Measurements from ENCODE around the gene HECW1. TPM values are rescaled to one million over a fixed set of nuclear protein-coding genes. Genes with fewer than 3 reads are reported as not detected.

HECW1 gene
- total and polyA plus RNA-seq, 10 of the 15 experiments (the other 5 are each of a cell fraction or from before 2014, with no cell fraction given), result under 0.01 to 0.31 (median 0.04) TPM; not detected in 3

DNA sequence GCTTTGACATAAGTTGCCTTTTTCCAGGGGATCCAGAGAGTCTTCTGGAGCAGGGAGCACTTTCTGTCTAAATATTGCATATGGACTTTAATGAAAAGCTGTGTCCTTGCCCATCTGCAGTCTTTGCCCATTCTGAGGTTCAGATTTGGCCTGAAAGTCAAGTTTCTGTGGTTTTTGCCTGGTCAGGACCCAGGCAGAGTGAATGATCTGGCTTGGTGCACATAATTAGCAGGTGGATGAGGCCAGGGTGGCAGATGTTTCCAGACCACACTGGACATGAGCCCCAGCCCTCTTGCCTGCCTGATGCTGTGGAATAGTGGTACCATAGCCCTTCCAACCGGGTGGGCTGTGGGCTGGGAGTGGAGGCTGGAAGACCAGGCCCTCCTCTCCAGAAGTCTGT, 11.0 kb downstream of the HECW1 start:
- TF ChIP-seq HDAC2 (IDR thresholded peaks at IDR 0.05), result no peak
- TF ChIP-seq, protein P1, sequence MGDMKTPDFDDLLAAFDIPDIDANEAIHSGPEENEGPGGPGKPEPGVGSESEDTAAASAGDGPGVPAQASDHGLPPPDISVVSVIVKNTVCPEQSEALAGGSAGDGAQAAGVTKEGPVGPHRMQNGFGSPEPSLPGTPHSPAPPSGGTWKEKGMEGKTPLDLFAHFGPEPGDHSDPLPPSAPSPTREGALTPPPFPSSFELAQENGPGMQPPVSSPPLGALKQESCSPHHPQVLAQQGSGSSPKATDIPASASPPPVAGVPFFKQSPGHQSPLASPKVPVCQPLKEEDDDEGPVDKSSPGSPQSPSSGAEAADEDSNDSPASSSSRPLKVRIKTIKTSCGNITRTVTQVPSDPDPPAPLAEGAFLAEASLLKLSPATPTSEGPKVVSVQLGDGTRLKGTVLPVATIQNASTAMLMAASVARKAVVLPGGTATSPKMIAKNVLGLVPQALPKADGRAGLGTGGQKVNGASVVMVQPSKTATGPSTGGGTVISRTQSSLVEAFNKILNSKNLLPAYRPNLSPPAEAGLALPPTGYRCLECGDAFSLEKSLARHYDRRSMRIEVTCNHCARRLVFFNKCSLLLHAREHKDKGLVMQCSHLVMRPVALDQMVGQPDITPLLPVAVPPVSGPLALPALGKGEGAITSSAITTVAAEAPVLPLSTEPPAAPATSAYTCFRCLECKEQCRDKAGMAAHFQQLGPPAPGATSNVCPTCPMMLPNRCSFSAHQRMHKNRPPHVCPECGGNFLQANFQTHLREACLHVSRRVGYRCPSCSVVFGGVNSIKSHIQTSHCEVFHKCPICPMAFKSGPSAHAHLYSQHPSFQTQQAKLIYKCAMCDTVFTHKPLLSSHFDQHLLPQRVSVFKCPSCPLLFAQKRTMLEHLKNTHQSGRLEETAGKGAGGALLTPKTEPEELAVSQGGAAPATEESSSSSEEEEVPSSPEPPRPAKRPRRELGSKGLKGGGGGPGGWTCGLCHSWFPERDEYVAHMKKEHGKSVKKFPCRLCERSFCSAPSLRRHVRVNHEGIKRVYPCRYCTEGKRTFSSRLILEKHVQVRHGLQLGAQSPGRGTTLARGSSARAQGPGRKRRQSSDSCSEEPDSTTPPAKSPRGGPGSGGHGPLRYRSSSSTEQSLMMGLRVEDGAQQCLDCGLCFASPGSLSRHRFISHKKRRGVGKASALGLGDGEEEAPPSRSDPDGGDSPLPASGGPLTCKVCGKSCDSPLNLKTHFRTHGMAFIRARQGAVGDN (IDR thresholded peaks at IDR 0.05), result no peak
- no peak overlapping the region for H3K4me2 ChIP-seq (ENCODE audit: control insufficient read depth, insufficient read depth)
- H3K9ac ChIP-seq (ENCODE audit: control insufficient read depth, insufficient read depth, low read length), result no peak overlapping the region
- peaks cover 0 to 4% of the 10 kb centered on the region in 2 experiments; a peak in 1 of 4 replicates for H3K27me3 ChIP-seq (replicated peaks in 1 of 2; ENCODE audit: control insufficient read depth in 2 of 2, insufficient read depth in 2 of 2, low read length in 1 of 2)
- CTCF ChIA-PET, result no interaction called here
- H3K27ac ChIP-seq (ENCODE audit: control insufficient read depth, insufficient read depth), result no peak overlapping the region
- intact Hi-C loops (cut with micrococcal nuclease; ENCODE audit: unreplicated experiment) (no loop called here), in situ Hi-C loops (cut with MboI) (no loop called here)
- no TSS peak for BruUV-seq (replicated peaks)
- no peaks in the 10 kb centered on the region for H4K20me1 ChIP-seq (ENCODE audit: control insufficient read depth, insufficient read depth)
- H3K4me3 ChIP-seq, result no peak overlapping the region
- SMC1A ChIA-PET (ENCODE audit: uncharacterized antibody, unreplicated experiment), result interaction anchor here (0.8 to 1.2 kb wide), 3 partner anchors 10 to 163 kb away, joined by 3 read pairs; no protein-coding TSS in a partner anchor
- no peaks in the 10 kb centered on the region for H3K4me1 ChIP-seq (ENCODE audit: control insufficient read depth, insufficient read depth, low read length)
- no peaks in the 10 kb centered on the region for H3K36me3 ChIP-seq (ENCODE audit: control insufficient read depth in 2 of 2, insufficient read depth in 2 of 2, low read length in 1 of 2)
- POLR2A ChIA-PET, result no interaction called here
- ATAC-seq, result no peak
- 0% methylated on average over 1 of the region's 1 CpG for WGBS (ENCODE audit: insufficient coverage, insufficient replicate concordance, low lambda C conversion rate, missing lambda C conversion rate)
- DNase-seq (ENCODE audit: low read depth, low spot score), result no peak
- FAIRE-seq, result no peak
- H3K9me3 ChIP-seq (replicated peaks; ENCODE audit: control insufficient read depth, insufficient read depth, low read length), result no peaks in the 10 kb centered on the region
- H2AFZ ChIP-seq (ENCODE audit: control insufficient read depth, low read depth, low read length), result no peak overlapping the region
- no peaks in the 10 kb centered on the region for H3K79me2 ChIP-seq (ENCODE audit: control insufficient read depth, insufficient read depth, low read length)
- RAD21 ChIA-PET (ENCODE audit: unreplicated experiment), result no interaction called here

DNA sequence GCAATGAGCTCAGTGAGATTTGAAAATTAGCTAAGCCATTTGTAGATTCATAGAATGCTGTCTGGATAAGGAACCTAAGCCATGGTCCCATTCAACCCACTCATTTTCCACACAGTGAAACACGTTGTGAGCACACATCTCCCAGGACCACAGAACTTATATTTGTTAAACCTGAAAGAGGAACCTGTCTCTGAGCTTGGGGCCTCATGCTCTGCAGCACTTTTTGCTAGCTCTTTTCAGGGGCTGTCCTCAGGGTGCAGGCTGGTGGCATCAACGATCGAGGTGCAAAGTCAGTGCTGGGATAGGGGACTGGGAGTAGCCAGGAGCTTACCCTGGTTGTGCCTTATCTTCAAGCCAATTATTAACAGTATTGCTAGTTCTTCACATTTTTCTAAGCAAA, 11.9 kb downstream of the HECW1 start:
- ChIA-PET SMC1A (ENCODE audit: uncharacterized antibody, unreplicated experiment) (interaction anchor here (1.1 kb wide), 1 partner anchor 9 kb away, joined by 3 read pairs; no protein-coding TSS in a partner anchor), POLR2A (no interaction called here), RAD21 (ENCODE audit: unreplicated experiment) (interaction anchor here (0.6 kb wide), 1 partner anchor 183 kb away, joined by 3 read pairs; no protein-coding TSS in a partner anchor), CTCF (interaction anchor here (0.8 kb wide), 1 partner anchor 183 kb away, joined by 3 read pairs; no protein-coding TSS in a partner anchor)
- Histone ChIP-seq H2AFZ (ENCODE audit: control insufficient read depth, low read depth, low read length) (no peak overlapping the region), H3K9me3 (replicated peaks; ENCODE audit: control insufficient read depth, insufficient read depth, low read length) (no peaks in the 10 kb centered on the region), H3K79me2 (ENCODE audit: control insufficient read depth, insufficient read depth, low read length) (no peaks in the 10 kb centered on the region), H3K27ac (ENCODE audit: control insufficient read depth, insufficient read depth) (no peak overlapping the region), H3K4me3 (no peak overlapping the region), H3K36me3 (ENCODE audit: control insufficient read depth in 2 of 2, insufficient read depth in 2 of 2, low read length in 1 of 2) (no peaks in the 10 kb centered on the region), H4K20me1 (ENCODE audit: control insufficient read depth, insufficient read depth) (no peaks in the 10 kb centered on the region), H3K27me3 (replicated peaks in 1 of 2; ENCODE audit: control insufficient read depth in 2 of 2, insufficient read depth in 2 of 2, low read length in 1 of 2) (no peaks in the 10 kb centered on the region; a peak in 1 of 4 replicates), H3K4me1 (ENCODE audit: control insufficient read depth, insufficient read depth, low read length) (no peaks in the 10 kb centered on the region), H3K9ac (ENCODE audit: control insufficient read depth, insufficient read depth, low read length) (no peak overlapping the region), H3K4me2 (ENCODE audit: control insufficient read depth, insufficient read depth) (no peak overlapping the region)
- no TSS peak for BruUV-seq (replicated peaks)
- 2% methylated on average over 3 of the region's 3 CpGs for WGBS (ENCODE audit: insufficient coverage, insufficient replicate concordance, low lambda C conversion rate, missing lambda C conversion rate)
- in situ Hi-C loops (cut with MboI) (no loop called here), intact Hi-C loops (cut with micrococcal nuclease; ENCODE audit: unreplicated experiment) (no loop called here)
- ATAC-seq (peak; percentile 33; the same call in 1 of the 3 replicates), DNase-seq (ENCODE audit: low read depth, low spot score) (no peak), FAIRE-seq (no peak)
- no peak for TF ChIP-seq KLF5 (IDR thresholded peaks at IDR 0.05; ENCODE audit: partially characterized antibody)
- TF ChIP-seq, protein P2, sequence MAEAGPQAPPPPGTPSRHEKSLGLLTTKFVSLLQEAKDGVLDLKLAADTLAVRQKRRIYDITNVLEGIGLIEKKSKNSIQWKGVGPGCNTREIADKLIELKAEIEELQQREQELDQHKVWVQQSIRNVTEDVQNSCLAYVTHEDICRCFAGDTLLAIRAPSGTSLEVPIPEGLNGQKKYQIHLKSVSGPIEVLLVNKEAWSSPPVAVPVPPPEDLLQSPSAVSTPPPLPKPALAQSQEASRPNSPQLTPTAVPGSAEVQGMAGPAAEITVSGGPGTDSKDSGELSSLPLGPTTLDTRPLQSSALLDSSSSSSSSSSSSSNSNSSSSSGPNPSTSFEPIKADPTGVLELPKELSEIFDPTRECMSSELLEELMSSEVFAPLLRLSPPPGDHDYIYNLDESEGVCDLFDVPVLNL (IDR thresholded peaks at IDR 0.05; ENCODE audit: low read depth, low read length), result no peak
- no peak for TF ChIP-seq FOXK2 (IDR thresholded peaks at IDR 0.05)
- TF ChIP-seq, protein P3, sequence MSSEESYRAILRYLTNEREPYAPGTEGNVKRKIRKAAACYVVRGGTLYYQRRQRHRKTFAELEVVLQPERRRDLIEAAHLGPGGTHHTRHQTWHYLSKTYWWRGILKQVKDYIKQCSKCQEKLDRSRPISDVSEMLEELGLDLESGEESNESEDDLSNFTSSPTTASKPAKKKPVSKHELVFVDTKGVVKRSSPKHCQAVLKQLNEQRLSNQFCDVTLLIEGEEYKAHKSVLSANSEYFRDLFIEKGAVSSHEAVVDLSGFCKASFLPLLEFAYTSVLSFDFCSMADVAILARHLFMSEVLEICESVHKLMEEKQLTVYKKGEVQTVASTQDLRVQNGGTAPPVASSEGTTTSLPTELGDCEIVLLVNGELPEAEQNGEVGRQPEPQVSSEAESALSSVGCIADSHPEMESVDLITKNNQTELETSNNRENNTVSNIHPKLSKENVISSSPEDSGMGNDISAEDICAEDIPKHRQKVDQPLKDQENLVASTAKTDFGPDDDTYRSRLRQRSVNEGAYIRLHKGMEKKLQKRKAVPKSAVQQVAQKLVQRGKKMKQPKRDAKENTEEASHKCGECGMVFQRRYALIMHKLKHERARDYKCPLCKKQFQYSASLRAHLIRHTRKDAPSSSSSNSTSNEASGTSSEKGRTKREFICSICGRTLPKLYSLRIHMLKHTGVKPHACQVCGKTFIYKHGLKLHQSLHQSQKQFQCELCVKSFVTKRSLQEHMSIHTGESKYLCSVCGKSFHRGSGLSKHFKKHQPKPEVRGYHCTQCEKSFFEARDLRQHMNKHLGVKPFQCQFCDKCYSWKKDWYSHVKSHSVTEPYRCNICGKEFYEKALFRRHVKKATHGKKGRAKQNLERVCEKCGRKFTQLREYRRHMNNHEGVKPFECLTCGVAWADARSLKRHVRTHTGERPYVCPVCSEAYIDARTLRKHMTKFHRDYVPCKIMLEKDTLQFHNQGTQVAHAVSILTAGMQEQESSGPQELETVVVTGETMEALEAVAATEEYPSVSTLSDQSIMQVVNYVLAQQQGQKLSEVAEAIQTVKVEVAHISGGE (CRISPR knock-in tag; IDR thresholded peaks at IDR 0.05), result no peak
- no peak for TF ChIP-seq RAD51 (IDR thresholded peaks at IDR 0.05)
- no peak for TF ChIP-seq FOS (IDR thresholded peaks at IDR 0.05; ENCODE audit: borderline replicate concordance, extremely low read depth, insufficient read length)
- no peak for TF ChIP-seq CREM (IDR thresholded peaks at IDR 0.05; ENCODE audit: low read depth)

Data from GM12878 (cell line).